ENCODE measurements around the gene SETBP1.

Gene SETBP1

DNA sequence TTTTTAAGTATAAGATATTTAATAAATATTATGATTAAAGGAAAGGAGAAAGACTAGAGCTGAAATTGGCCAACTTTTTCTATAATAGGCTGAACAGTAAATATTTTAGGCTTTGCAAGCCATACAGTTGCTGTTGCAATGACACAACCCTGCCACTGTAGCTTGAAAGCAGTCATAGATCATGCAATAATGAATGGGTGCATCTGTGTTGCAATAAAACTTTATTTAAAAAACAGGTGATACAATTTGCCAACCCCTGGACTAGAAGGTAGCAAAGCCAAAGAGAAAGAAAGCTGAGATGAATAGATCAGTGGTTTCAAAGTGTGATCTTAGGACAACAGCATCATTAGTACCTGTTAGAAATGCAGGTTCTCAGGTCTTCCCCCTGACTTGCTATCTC lies 219.1 kb downstream of the SETBP1 start:
- TF ChIP-seq, protein P1, sequence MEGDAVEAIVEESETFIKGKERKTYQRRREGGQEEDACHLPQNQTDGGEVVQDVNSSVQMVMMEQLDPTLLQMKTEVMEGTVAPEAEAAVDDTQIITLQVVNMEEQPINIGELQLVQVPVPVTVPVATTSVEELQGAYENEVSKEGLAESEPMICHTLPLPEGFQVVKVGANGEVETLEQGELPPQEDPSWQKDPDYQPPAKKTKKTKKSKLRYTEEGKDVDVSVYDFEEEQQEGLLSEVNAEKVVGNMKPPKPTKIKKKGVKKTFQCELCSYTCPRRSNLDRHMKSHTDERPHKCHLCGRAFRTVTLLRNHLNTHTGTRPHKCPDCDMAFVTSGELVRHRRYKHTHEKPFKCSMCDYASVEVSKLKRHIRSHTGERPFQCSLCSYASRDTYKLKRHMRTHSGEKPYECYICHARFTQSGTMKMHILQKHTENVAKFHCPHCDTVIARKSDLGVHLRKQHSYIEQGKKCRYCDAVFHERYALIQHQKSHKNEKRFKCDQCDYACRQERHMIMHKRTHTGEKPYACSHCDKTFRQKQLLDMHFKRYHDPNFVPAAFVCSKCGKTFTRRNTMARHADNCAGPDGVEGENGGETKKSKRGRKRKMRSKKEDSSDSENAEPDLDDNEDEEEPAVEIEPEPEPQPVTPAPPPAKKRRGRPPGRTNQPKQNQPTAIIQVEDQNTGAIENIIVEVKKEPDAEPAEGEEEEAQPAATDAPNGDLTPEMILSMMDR (IDR thresholded peaks at IDR 0.05; ENCODE audit: extremely low read depth, missing control alignments), result no peak
- no peak for DNase-seq (ENCODE audit: low spot score)

DNA sequence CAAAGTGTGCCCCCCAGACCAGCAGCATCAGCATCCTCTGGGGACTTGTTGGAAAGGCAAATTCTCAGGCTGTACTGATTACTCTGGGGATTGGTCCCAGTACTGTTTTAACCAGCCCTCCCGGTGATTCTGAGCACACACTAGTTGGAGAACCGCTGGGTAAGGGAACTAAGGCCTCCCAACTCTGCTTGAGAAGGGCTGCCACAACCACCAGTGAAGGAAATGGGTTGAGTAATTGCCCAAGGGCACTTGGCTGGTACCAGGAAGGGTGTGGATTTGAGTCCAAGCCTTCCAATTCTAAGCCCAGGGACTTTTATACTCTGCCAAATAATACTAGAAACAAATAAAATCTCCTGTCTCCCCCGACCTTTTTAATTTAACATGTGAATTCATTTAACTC lies 219.9 kb downstream of the SETBP1 start:
- TF ChIP-seq, protein P1 (IDR thresholded peaks at IDR 0.05; ENCODE audit: extremely low read depth, missing control alignments), result no peak
- DNase-seq (ENCODE audit: low spot score), result no peak

DNA sequence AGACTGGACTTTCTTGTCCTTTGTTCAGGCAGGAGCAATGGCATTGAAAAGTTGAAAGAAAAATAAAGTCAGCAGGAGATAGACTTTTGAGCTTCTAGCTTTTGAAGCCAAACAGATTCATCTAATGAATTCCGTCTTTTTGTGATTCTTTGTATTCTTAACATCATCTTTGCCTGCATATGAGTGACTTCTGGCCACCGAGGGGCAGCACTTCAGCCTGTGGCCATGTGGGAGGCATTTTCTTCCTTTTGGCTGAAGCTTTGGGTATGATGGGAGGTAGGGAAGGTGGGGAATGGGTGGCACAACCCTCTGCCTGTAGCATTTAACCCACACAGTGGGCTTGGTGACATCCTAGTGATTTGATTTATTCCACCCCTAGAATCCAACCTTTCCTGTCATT lies 220.6 kb downstream of the SETBP1 start:
- DNase-seq (ENCODE audit: low spot score), result no peak
- TF ChIP-seq, protein P1 (IDR thresholded peaks at IDR 0.05; ENCODE audit: extremely low read depth, missing control alignments), result no peak

DNA sequence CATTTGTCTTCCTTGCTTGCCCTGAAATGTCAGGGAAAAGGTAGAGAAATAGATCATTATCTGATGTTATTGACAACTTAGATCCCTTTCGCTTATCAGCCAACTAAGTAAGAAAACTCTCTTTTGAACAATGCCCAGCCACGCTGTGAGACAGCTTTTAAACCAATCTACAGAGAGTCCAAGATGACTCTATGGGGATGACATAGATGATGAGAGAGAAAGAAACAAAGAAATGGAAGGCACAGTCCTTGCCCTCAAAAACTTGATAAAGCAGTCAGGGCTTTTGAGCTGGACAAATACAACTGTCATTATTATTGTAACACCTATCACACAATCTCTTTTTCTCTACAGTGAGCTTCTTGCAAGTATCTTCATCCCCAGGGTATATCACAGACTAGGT lies 222.6 kb downstream of the SETBP1 start:
- TF ChIP-seq, protein P1 (IDR thresholded peaks at IDR 0.05; ENCODE audit: extremely low read depth, missing control alignments), result no peak
- DNase-seq (ENCODE audit: low spot score), result no peak

DNA sequence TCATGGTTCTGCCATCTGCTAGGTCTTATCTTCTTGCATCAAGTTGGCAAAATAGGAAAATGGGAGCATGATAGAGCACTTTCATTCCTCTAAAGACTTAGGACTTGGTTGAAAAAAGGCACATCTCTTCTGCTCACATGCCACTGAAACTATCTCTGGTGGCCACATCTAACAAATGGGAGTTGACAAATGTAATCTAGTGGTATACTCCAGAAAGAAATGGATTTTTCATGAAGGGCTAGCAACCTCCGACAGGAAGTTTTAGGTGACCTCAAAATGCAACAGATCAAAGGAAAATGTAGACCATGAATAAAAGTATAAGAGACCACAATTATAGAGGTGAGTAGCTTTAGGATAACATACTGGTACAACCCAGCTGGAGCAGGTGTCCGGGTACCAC lies 224.1 kb downstream of the SETBP1 start:
- no peak for DNase-seq (ENCODE audit: low spot score)
- TF ChIP-seq, protein P1 (IDR thresholded peaks at IDR 0.05; ENCODE audit: extremely low read depth, missing control alignments), result no peak

DNA sequence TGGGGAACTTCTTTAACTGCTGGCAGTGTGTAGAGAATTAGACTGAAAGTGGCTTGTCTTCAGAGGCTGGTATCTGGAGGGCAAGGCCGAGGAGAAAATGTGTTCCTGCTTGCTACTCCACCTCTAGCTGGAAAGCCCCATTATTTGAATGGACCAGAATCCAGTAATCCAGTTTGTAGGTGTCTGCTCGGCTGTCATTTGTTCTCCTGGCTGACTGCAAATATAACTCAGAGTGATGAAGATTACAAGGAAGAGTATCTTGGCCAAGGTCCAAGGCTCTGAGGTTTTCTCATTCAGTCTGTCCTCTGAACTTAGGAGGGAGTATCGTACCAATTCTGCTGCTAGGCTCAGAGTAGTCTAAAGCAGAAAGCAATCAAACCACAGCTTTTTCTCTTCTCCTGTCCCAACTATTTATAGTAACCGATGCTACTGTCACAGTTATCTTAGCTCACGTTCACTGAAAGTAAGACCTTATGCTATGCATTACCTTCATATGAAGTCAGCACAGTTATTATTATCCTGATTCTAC lies 228.6 kb downstream of the SETBP1 start:
- TF ChIP-seq, protein P1 (IDR thresholded peaks at IDR 0.05; ENCODE audit: extremely low read depth, missing control alignments), result no peak
- peak; percentile 45 for DNase-seq (ENCODE audit: low spot score)

DNA sequence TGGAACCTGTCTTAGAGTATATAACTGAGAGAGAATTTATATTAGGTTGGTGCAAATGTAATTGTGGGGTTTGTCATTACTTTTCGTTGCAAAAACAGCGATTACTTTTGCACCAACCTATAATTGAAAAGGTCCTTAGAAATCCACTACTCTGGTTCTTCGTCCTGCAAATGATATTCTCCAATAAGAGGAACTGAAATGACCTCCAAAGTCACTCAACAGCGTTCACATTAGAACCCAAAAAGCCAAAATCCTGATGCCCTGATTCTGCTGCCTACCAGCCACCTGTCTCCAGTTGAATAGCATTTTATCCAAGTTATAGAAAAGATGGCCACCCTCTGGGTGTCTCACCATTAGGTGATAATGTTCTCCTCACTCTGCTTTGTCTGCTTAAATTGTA lies 230.6 kb downstream of the SETBP1 start:
- DNase-seq (ENCODE audit: low spot score), result no peak
- TF ChIP-seq, protein P1 (IDR thresholded peaks at IDR 0.05; ENCODE audit: extremely low read depth, missing control alignments), result no peak

All from GM20000 (cell line).